Breast epithelium (tissue), 4 donors: ENCODE measurements around the gene PLXNA3. TPM values are rescaled to one million over a fixed set of nuclear protein-coding genes. Genes with fewer than 3 reads are reported as not detected.
A peak's percentile ranks its signal among the peaks of the same experiment; 100 is the strongest.

ENCODE experiments used
- DNase-seq, 2 donors: peaks; one replicate each; pipeline ENCODE4 v3.0.0-alpha.2; 2019; ENCODE audit warnings: low spot score in 2 of 2
- H3K27ac ChIP-seq, 2 donors: fragments of 200-600 bp; sonication (generic) in 1 of 2; one replicate each; pipeline ENCODE4 v1.5.1; 2016 to 2019; ENCODE audit warnings: mild to moderate bottlenecking in 1 of 2
- H3K27me3 ChIP-seq, 2 donors: fragments of 200-600 bp; sonication (generic) in 1 of 2; one replicate each; pipeline versions ENCODE4 v1.5.1 to v1.6.0; 2017 to 2019; ENCODE audit warnings: control low read depth in 1 of 2, mild to moderate bottlenecking in 1 of 2
- H3K36me3 ChIP-seq: fragments of 200-600 bp; one replicate; pipeline ENCODE4 v1.5.1; 2019
- H3K4me1 ChIP-seq, 2 donors: fragments of 200-600 bp; sonication (generic); one replicate each; pipeline ENCODE4 v1.5.1; 2016 to 2019; ENCODE audit warnings: control low read depth in 1 of 2
- H3K4me3 ChIP-seq, 3 donors: fragments of 200-600 bp; sonication (generic); 1 replicate in 2 of 3; 2 replicates in 1 of 3; pipeline ENCODE4 v1.5.1; 2016 to 2019; ENCODE audit warnings: mild to moderate bottlenecking in 3 of 3, moderate library complexity in 2 of 3
- H3K9me3 ChIP-seq, 2 donors: fragments of 200-600 bp; sonication (generic) in 1 of 2; one replicate each; pipeline ENCODE4 v1.5.1; 2016 to 2019; ENCODE audit warnings: control low read depth in 1 of 2
- POLR2A ChIP-seq: fragments of 450-650 bp; IDR thresholded peaks from one replicate; pipeline ENCODE4 v1.6.1; 2016; ENCODE audit warnings: antibody characterized with exemption, mild to moderate bottlenecking, moderate library complexity
- POLR2AphosphoS5 ChIP-seq, 3 donors: sonication (generic); formaldehyde crosslinking; IDR thresholded peaks; one replicate each; pipeline ENCODE4 v1.6.1; 2017; ENCODE audit warnings: antibody characterized with exemption in 3 of 3
- intact Hi-C: fragments of 100-400 bp; cut with DNase I; formaldehyde crosslinking; loops from one replicate; pipeline ENCODE4 v1.15.1; 2023; ENCODE audit warnings: low total_unique reads
- total RNA-seq, 3 donors: library from RNA; depleted of rRNA; stranded (reverse); fragments of >200 nt; gene quantifications; one replicate each; pipeline ENCODE4 v1.1.0, GENCODE V29; 2016
- TF ChIP-seq, protein P1 (sequence below), 3 donors: fragments of 450-650 bp; IDR thresholded peaks; one replicate each; pipeline ENCODE4 v1.5.1; 2016 to 2017; ENCODE audit warnings: antibody characterized with exemption in 3 of 3, mild to moderate bottlenecking in 3 of 3, moderate library complexity in 3 of 3

The PLXNA3 gene
- total RNA-seq, 3 donors from 2014 or later, result 6.1 to 10.8 (median 10.1) TPM

DNA sequence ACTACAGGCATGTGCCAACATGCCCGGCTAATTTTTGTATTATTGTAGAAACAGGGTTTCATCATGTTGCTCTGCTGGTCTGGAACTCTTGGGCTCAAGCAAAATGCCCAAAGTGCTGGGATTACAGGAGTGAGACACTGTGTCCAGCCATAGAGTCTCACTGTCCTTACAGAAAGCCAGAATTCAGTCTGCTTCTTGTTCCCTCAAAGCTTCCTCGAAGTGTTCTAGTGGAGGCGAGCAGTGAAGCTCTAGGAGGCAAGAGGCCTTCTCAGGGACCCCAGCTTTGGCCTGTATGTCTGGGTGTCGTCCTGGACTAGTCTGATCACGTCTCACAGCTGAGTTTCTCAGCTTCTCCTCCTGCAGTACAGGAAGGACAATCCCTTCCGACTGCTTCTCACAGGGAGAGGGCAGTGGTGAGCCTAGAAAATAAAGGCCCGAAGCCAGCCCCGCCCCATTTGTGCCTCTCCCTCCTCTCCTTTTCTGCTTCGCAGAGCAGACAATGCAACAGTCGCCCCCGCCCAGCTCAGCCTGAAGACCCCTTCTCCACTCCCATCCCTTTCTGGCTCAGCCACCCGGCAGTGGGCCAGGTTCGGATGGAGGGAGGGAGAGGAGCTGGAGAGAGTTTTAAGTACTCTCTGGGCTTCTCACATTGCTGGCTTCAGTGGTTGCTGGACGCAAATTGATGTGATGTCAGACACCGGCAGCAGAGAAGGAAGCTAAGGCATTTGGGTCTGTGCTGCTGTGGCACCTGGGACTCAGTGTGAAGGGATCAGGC, 69.0 kb downstream of the PLXNA3 start:
- TF ChIP-seq, protein P1, sequence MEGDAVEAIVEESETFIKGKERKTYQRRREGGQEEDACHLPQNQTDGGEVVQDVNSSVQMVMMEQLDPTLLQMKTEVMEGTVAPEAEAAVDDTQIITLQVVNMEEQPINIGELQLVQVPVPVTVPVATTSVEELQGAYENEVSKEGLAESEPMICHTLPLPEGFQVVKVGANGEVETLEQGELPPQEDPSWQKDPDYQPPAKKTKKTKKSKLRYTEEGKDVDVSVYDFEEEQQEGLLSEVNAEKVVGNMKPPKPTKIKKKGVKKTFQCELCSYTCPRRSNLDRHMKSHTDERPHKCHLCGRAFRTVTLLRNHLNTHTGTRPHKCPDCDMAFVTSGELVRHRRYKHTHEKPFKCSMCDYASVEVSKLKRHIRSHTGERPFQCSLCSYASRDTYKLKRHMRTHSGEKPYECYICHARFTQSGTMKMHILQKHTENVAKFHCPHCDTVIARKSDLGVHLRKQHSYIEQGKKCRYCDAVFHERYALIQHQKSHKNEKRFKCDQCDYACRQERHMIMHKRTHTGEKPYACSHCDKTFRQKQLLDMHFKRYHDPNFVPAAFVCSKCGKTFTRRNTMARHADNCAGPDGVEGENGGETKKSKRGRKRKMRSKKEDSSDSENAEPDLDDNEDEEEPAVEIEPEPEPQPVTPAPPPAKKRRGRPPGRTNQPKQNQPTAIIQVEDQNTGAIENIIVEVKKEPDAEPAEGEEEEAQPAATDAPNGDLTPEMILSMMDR (IDR thresholded peaks at IDR 0.05), result peak in 2 of 3 donors; percentile 21 to 45
- TF ChIP-seq POLR2AphosphoS5 (IDR thresholded peaks at IDR 0.05), result peak in 2 of 3 donors; percentile 20 to 50
- TF ChIP-seq POLR2A, result no peak
- peak; percentile 72 to 75 for DNase-seq
- Histone ChIP-seq H3K27ac (peak overlapping the region; percentile 78 to 89), H3K4me1 (no peaks in the 10 kb centered on the region), H3K36me3 (no peaks in the 10 kb centered on the region), H3K27me3 (peaks cover 0 to 26% of the 10 kb centered on the region in 2 donors), H3K9me3 (no peaks in the 10 kb centered on the region), H3K4me3 (peak overlapping the region; percentile 20 to 53 (median 40))
- intact Hi-C loops, result no loop called here

Other genes with a start within 250 kb of the PLXNA3 start
- gene OPN1MW2, start 238.5 kb upstream of the PLXNA3 start, total RNA-seq, result not detected
- gene OPN1MW3, start 200.7 kb upstream of the PLXNA3 start, total RNA-seq, result not detected
- not detected for gene TEX28, start 163.2 kb upstream of the PLXNA3 start, total RNA-seq
- under 1 TPM in 1 of 3 donors, not detected in 2; 0.16 TPM for gene TKTL1, start 162.5 kb upstream of the PLXNA3 start, total RNA-seq
- 100 to 1,000 TPM; 416 to 675 (median 622) TPM for gene FLNA, start 83.6 kb upstream of the PLXNA3 start, total RNA-seq
- gene EMD, start 79.0 kb upstream of the PLXNA3 start, total RNA-seq, result 10 to 100 TPM; 33.8 to 48.1 (median 45.6) TPM
- 1,000 to 10,000 TPM; 8,496 to 9,265 (median 8,695) TPM for gene RPL10, start 59.9 kb upstream of the PLXNA3 start, total RNA-seq
- 10 to 100 TPM; 26.2 to 44.3 (median 26.9) TPM for gene DNASE1L1, start 49.0 kb upstream of the PLXNA3 start, total RNA-seq
- gene TAFAZZIN, start 46.7 kb upstream of the PLXNA3 start, total RNA-seq, result 10 to 100 TPM; 27.7 to 53.7 (median 44.2) TPM
- 10 to 100 TPM; 31.5 to 57.1 (median 34.8) TPM for gene ATP6AP1, start 29.6 kb upstream of the PLXNA3 start, total RNA-seq
- 100 to 1,000 TPM in 1 of 3 donors, 10 to 100 TPM in 2; 94.0 to 105 (median 97.3) TPM for gene GDI1, start 21.1 kb upstream of the PLXNA3 start, total RNA-seq
- gene FAM50A, start 14.1 kb upstream of the PLXNA3 start, total RNA-seq, result 10 to 100 TPM; 30.7 to 94.4 (median 64.2) TPM
- gene LAGE3, start 21.0 kb downstream of the PLXNA3 start, total RNA-seq, result 10 to 100 TPM; 21.1 to 38.0 (median 28.8) TPM
- gene UBL4A, start 28.3 kb downstream of the PLXNA3 start, total RNA-seq, result 10 to 100 TPM; 36.2 to 40.1 (median 38.3) TPM
- 10 to 100 TPM; 17.0 to 24.0 (median 19.5) TPM for gene SLC10A3, start 32.3 kb downstream of the PLXNA3 start, total RNA-seq
- 10 to 100 TPM; 38.8 to 42.6 (median 41.3) TPM for gene FAM3A, start 58.0 kb downstream of the PLXNA3 start, total RNA-seq
- gene G6PD, start 88.6 kb downstream of the PLXNA3 start, total RNA-seq, result 10 to 100 TPM; 25.6 to 45.2 (median 38.2) TPM
- gene IKBKG, start 89.3 kb downstream of the PLXNA3 start, total RNA-seq, result 10 to 100 TPM; 10.5 to 15.2 (median 12.6) TPM
- 1 to 10 TPM in 1 of 3 donors, not detected in 2; 2.3 TPM for gene CTAG1A, start 126.9 kb downstream of the PLXNA3 start, total RNA-seq
- gene CTAG1B, start 161.0 kb downstream of the PLXNA3 start, total RNA-seq, result 1 to 10 TPM in 1 of 3 donors, not detected in 2; 2.3 TPM
- not detected for gene CTAG2, start 195.3 kb downstream of the PLXNA3 start, total RNA-seq